ENCODE data around the gene PDE1A.
A peak's percentile ranks its signal among the peaks of the same experiment; 100 is the strongest.

Gene PDE1A

GRCh38 chr2:182186132-182186735, 240.6 kb downstream of the PDE1A start:
- DNase-seq: no peak

- DNase-seq: no peak
Measured at GRCh38 chr2:182182436-182182835, 244.4 kb downstream of the PDE1A start.

GRCh38 chr2:182181381-182181780, 245.5 kb downstream of the PDE1A start:
- DNase-seq: no peak

GRCh38 chr2:182179176-182179575, 247.7 kb downstream of the PDE1A start:
- no peak for DNase-seq

GRCh38 chr2:182173944-182174622, 252.8 kb downstream of the PDE1A start:
- DNase-seq: no peak

GRCh38 chr2:182170341-182170740, 256.5 kb downstream of the PDE1A start:
- DNase-seq: no peak

- no peak for DNase-seq
Measured at GRCh38 chr2:182167882-182168281, 259.0 kb downstream of the PDE1A start.

GRCh38 chr2:182166841-182167240, 260.0 kb downstream of the PDE1A start:
- no peak for DNase-seq

GRCh38 chr2:182166406-182166805, 260.4 kb downstream of the PDE1A start:
- DNase-seq: no peak

GRCh38 chr2:182165202-182165601, 261.6 kb downstream of the PDE1A start:
- DNase-seq: no peak

GRCh38 chr2:182164686-182165085, 262.1 kb downstream of the PDE1A start:
- DNase-seq: no peak

- DNase-seq: no peak
Measured at GRCh38 chr2:182163878-182164277, 263.0 kb downstream of the PDE1A start.

GRCh38 chr2:182148344-182148743, 278.5 kb downstream of the PDE1A start:
- DNase-seq: no peak

- peak; percentile 47 for DNase-seq
Measured at GRCh38 chr2:182144776-182145165, 282.1 kb downstream of the PDE1A start.

- no peak for DNase-seq
Measured at GRCh38 chr2:182144041-182144775, 282.6 kb downstream of the PDE1A start.

GRCh38 chr2:182142062-182142461, 284.8 kb downstream of the PDE1A start:
- no peak for DNase-seq

GRCh38 chr2:182134201-182134600, 292.6 kb downstream of the PDE1A start:
- DNase-seq: no peak

- DNase-seq: no peak
Measured at GRCh38 chr2:182133195-182133891, 293.5 kb downstream of the PDE1A start.

GRCh38 chr2:182132605-182133004, 294.2 kb downstream of the PDE1A start:
- DNase-seq: no peak

GRCh38 chr2:182128821-182129707, 297.8 kb downstream of the PDE1A start:
- no peak for DNase-seq

GRCh38 chr2:182117196-182117595, 309.6 kb downstream of the PDE1A start:
- no peak for DNase-seq

GRCh38 chr2:182116774-182117173, 310.1 kb downstream of the PDE1A start:
- DNase-seq: no peak
